Glutamatergic neuron (in vitro differentiated cells): ENCODE measurements around the gene SLA2. TPM values are rescaled to one million over a fixed set of nuclear protein-coding genes. Genes with fewer than 3 reads are reported as not detected.

Experiments used
- DNase-seq: peaks from one replicate; pipeline ENCODE4 v3.0.0; 2022
- H3K27ac Mint-ChIP-seq: one replicate; pipeline ENCODE4 v1.8.0; 2020; ENCODE audit warnings: mild to moderate bottlenecking, mixed read lengths, inconsistent platforms; ENCODE audit not compliant: unreplicated experiment
- H3K27me3 Mint-ChIP-seq: one replicate; pipeline ENCODE4 v1.8.0; 2020; ENCODE audit warnings: mild to moderate bottlenecking, moderate library complexity, mixed read lengths, inconsistent platforms; ENCODE audit not compliant: unreplicated experiment
- H3K36me3 Mint-ChIP-seq: one replicate; pipeline ENCODE4 v1.8.0; 2020; ENCODE audit warnings: mild to moderate bottlenecking, mixed read lengths, inconsistent platforms; ENCODE audit not compliant: unreplicated experiment
- H3K4me1 Mint-ChIP-seq: one replicate; pipeline ENCODE4 v1.8.0; 2020; ENCODE audit warnings: mild to moderate bottlenecking, low read depth, mixed read lengths, inconsistent platforms; ENCODE audit not compliant: unreplicated experiment
- H3K4me3 Mint-ChIP-seq: one replicate; pipeline ENCODE4 v1.8.0; 2020; ENCODE audit warnings: mild to moderate bottlenecking, mixed read lengths, inconsistent platforms; ENCODE audit not compliant: unreplicated experiment
- H3K9me3 Mint-ChIP-seq: one replicate; pipeline ENCODE4 v1.8.0; 2020; ENCODE audit warnings: mild to moderate bottlenecking, moderate library complexity, mixed read lengths, inconsistent platforms; ENCODE audit not compliant: unreplicated experiment
- total RNA-seq: library from RNA; stranded (reverse); fragmentation: NEBNext Ultra II Directional; extraction: Animal tissue kit (Norgen Biotek cat#: 25700); gene quantifications from one replicate; pipeline ENCODE4 v1.2.1, GENCODE V29; 2021; ENCODE audit not compliant: unreplicated experiment
- TF ChIP-seq, protein P1 (sequence below): fragments of 200-600 bp; sonication (generic); IDR thresholded peaks from one replicate; pipeline ENCODE4 v1.5.0; 2021; ENCODE audit not compliant: partially characterized antibody, unreplicated experiment

Gene SLA2
- total RNA-seq, 1 donor from 2014 or later: not detected

DNA sequence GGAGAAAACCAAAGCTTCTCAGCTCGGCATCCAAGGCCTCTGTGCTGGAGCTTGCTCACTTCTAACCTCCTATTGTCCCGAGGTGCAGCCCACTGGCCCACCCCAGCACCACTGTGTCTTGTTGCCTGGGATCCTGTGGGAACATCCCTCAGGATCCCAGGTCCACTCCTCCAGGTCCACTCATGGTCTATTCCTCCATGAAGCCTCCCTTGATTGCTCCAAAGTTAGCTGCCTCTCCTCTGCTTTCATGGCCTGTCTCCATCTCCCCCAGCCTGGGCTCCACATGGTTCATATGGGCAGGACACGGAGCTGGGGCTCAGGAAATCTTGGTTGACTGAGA lies 13.9 kb downstream of the SLA2 start:
- TF ChIP-seq, protein P1, sequence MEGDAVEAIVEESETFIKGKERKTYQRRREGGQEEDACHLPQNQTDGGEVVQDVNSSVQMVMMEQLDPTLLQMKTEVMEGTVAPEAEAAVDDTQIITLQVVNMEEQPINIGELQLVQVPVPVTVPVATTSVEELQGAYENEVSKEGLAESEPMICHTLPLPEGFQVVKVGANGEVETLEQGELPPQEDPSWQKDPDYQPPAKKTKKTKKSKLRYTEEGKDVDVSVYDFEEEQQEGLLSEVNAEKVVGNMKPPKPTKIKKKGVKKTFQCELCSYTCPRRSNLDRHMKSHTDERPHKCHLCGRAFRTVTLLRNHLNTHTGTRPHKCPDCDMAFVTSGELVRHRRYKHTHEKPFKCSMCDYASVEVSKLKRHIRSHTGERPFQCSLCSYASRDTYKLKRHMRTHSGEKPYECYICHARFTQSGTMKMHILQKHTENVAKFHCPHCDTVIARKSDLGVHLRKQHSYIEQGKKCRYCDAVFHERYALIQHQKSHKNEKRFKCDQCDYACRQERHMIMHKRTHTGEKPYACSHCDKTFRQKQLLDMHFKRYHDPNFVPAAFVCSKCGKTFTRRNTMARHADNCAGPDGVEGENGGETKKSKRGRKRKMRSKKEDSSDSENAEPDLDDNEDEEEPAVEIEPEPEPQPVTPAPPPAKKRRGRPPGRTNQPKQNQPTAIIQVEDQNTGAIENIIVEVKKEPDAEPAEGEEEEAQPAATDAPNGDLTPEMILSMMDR: no peak
- H3K4me3 Mint-ChIP-seq: no peak overlapping the region
- H3K4me1 Mint-ChIP-seq: no peaks in the 10 kb centered on the region
- H3K27me3 Mint-ChIP-seq: peaks cover 2% of the 10 kb centered on the region
- DNase-seq: no peak
- no peak overlapping the region for H3K27ac Mint-ChIP-seq
- H3K9me3 Mint-ChIP-seq: no peaks in the 10 kb centered on the region
- H3K36me3 Mint-ChIP-seq: no peaks in the 10 kb centered on the region

DNA sequence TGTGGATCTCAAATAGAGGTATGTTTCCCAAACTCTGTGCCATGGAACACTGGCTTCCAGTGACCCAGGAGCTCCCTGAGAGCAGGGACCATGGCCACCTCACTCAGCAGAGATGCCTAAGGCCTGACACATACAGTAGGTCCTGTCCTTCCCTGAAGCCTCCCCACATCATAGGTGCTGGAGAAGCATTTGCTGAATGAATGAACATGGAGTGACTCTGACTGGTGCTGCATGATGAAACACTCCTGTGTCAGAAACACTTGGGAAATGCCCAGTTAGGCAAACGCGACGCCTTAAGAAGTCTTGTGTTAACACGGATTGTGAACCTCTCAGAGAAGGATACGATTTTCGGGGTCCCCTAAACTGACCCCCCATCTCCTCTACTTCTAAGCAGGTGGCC lies 14.3 kb downstream of the SLA2 start:
- H3K27ac Mint-ChIP-seq: no peak overlapping the region

DNA sequence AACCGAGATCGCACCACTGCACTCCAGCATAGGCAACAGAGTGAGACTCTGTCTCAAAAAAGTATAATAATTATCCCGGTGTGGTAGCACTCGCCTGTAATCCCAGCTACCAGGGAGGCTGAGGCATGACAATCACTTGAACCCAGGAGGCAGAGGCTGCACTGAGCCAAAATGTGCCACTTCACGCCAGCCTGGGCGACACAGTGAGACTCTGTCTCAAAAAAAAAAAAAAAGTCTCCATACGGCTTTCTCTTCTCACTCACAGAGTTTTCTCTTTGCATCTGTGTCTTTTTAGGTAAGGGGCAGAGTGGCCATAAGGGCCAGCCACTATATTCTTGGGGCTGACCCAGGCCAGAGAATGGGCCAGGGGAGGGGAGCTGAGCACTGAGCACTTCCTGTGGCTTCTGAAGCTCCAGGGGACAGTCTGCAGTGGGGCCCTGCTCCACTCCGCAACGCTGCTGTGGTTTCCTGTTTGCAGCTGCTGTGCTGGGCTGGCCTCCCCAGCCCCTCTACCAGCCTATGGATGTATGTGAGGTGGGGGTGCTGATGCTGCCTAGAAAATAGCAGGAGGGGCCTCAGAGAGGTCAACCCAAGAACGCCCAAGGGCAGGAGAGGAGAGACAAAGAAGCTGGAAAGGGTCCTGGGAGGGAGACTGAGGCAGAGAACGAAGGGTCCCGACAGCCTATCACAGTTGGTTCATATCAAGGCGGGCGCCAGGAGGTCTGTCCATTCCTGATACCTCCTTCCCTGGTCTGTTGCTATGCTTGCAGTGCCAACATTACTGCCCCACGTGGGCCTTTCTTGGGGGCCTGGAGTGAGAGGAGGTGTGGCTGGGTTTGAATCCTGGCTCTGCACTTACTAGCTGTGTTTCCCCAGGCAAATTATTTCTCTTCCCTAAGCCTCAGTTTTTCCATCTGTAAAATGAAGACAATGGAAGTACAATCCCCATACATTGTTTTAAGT lies 16.0 kb downstream of the SLA2 start:
- TF ChIP-seq, protein P1: no peak
- H3K27ac Mint-ChIP-seq: no peak overlapping the region
- H3K36me3 Mint-ChIP-seq: no peaks in the 10 kb centered on the region
- H3K9me3 Mint-ChIP-seq: no peaks in the 10 kb centered on the region
- no peak for DNase-seq
- H3K4me3 Mint-ChIP-seq: no peak overlapping the region
- H3K4me1 Mint-ChIP-seq: no peaks in the 10 kb centered on the region
- H3K27me3 Mint-ChIP-seq: peaks cover 5% of the 10 kb centered on the region

More for the DNA sequence above, 14.3 kb downstream of the SLA2 start:
- DNase-seq: no peak
- Mint-ChIP-seq H3K4me1 (no peaks in the 10 kb centered on the region), H3K27me3 (peaks cover 5% of the 10 kb centered on the region), H3K36me3 (no peaks in the 10 kb centered on the region), H3K4me3 (no peak overlapping the region), H3K9me3 (no peaks in the 10 kb centered on the region)
- TF ChIP-seq, protein P1: no peak

DNA sequence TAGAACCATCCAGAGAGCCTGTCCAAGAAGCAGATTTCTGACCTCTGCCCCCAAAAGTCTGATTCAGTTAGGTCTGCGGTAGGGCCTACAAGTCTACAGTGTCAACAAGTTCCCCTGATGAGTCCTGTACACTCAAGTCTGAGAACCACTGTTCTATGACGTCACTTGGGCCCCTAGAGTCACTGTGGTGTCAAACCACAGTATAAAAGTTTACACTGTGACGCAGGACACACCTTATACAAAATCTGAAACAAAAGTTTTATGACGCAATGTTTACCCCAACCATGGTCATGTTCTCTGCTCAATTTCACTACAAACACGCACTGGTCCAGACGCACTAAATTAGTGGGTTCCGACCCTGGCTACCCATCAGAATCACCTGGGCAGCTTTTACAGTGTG lies 17.9 kb downstream of the SLA2 start:
- DNase-seq: no peak
- no peak overlapping the region for H3K27ac Mint-ChIP-seq
- no peak overlapping the region for H3K4me3 Mint-ChIP-seq
- H3K4me1 Mint-ChIP-seq: no peaks in the 10 kb centered on the region
- no peaks in the 10 kb centered on the region for H3K9me3 Mint-ChIP-seq
- TF ChIP-seq, protein P1: no peak
- no peaks in the 10 kb centered on the region for H3K36me3 Mint-ChIP-seq
- H3K27me3 Mint-ChIP-seq: peaks cover 5% of the 10 kb centered on the region

DNA sequence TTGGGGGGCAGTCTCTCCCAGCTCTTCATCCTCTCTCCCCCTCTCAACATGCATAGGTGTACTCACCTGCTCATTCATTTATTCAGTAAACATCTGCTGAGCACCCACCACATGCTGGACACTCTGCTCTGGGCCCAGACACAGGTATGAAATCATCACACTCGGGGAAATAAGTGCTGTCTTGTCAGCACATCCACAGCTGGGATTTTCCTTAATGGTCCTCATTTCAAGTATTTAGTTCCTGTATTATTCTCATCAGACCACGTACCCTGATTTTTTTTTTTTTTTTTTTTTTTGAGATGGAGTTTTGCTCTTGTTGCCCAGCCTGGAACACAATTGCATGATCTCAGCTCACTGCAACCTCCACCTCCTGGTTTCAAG lies 21.1 kb downstream of the SLA2 start:
- DNase-seq: no peak
- Mint-ChIP-seq H3K4me1 (no peaks in the 10 kb centered on the region), H3K27me3 (peaks cover 6% of the 10 kb centered on the region), H3K4me3 (no peak overlapping the region), H3K27ac (no peak overlapping the region), H3K36me3 (no peaks in the 10 kb centered on the region), H3K9me3 (no peaks in the 10 kb centered on the region)
- TF ChIP-seq, protein P1: no peak
